Adrenal gland (tissue), 19 donors: ENCODE results near the gene RAB1B. TPM values are rescaled to one million over a fixed set of nuclear protein-coding genes. Genes with fewer than 3 reads are reported as not detected.

Source experiments
- DNase-seq, 7 donors: peaks; one replicate each; pipeline ENCODE4 v3.0.0-alpha.2; 2019 to 2020
- H3K27ac ChIP-seq, 5 donors: fragments of 200-600 bp; sonication (generic) in 4 of 5; 1 replicate in 3 of 5; 2 replicates in 2 of 5; pipeline versions ENCODE4 v1.5.1 to v1.8.0; 2016 to 2020; ENCODE audit warnings: mild to moderate bottlenecking in 1 of 5
- H3K27me3 ChIP-seq: fragments of 200-600 bp; 2 replicates; pipeline ENCODE4 v1.8.0; 2021
- H3K36me3 ChIP-seq, 2 donors: fragments of 200-600 bp; replicated peaks in 1 of 2; 1 replicate in 1 of 2; 2 replicates in 1 of 2; pipeline versions ENCODE4 v1.5.1 to v1.8.0; 2018 to 2022
- H3K4me1 ChIP-seq, 2 donors: fragments of 200-600 bp; replicated peaks in 1 of 2; 1 replicate in 1 of 2; 2 replicates in 1 of 2; pipeline versions ENCODE4 v1.5.1 to v1.8.0; 2018 to 2021
- H3K4me3 ChIP-seq, 4 donors: fragments of 200-600 bp; sonication (generic) in 3 of 4; one replicate each; pipeline ENCODE4 v1.5.1; 2016 to 2018
- H3K9me3 ChIP-seq, 3 donors: fragments of 200-600 bp; sonication (generic) in 1 of 3; replicated peaks in 1 of 3; 1 replicate in 2 of 3; 2 replicates in 1 of 3; pipeline versions ENCODE4 v1.5.1 to v1.8.0; 2016 to 2021
- POLR2A ChIP-seq, 2 donors: fragments of 450-650 bp; IDR thresholded peaks; one replicate each; pipeline ENCODE4 v1.6.1; 2017; ENCODE audit warnings: antibody characterized with exemption in 2 of 2, mild to moderate bottlenecking in 2 of 2, moderate library complexity in 1 of 2
- WGBS, 4 donors: extraction: QIAGEN DNeasy Blood & Tissue Kit in 2 of 4; methylation state at CpG; one replicate each; pipeline versions ENCODE4 v1.1.5 to v1.1.7; 2013 to 2017; 5-methylcytosine and 5-hydroxymethylcytosine counted together
- intact Hi-C, 2 donors: fragments of 100-400 bp; cut with DNase I; formaldehyde crosslinking; loops; one replicate each; pipeline versions ENCODE4 v1.14.1 to v1.15.0; 2022 to 2023
- long read RNA-seq, 10 donors: library from polyadenylated mRNA in 3 of 10; unstranded in 2 of 10; stranded (forward) in 1 of 10; transcript quantifications; one replicate each; pipeline ENCODE4 v2.0.0 and lab custom pipeline, GENCODE V29; 2021 to 2026
- polyA plus RNA-seq, 3 donors: library from polyadenylated mRNA; stranded (reverse); fragments of 200-250 nt in 2 of 3; fragments of 350-450 nt in 1 of 3; fragmentation: Illumina TruSeq in 1 of 3; extraction: RNeasy Lipid Tissue Mini Kit (QIAGEN cat#74804) in 1 of 3; gene quantifications; one replicate each; pipeline ENCODE4 v1.2.3, GENCODE V29; 2013 to 2014
- total RNA-seq, 9 donors: library from RNA; depleted of rRNA in 4 of 9; stranded (reverse); fragments of >200 nt in 4 of 9; fragments of 120-200 nt in 1 of 9; fragmentation: NEBNext Ultra II Directional in 1 of 9; extraction: Animal tissue kit (Norgen Biotek cat#: 25700) in 1 of 9; gene quantifications; one replicate each; pipeline versions ENCODE4 v1.1.0 to v1.2.4, GENCODE V29; 2013 to 2023
- TF ChIP-seq, protein P1 (sequence below), 6 experiments: fragments of 450-650 bp in 4 of 6; fragments of 200-600 bp in 2 of 6; sonication (generic) in 1 of 6; IDR thresholded peaks; 1 replicate in 5 of 6; 2 replicates in 1 of 6; pipeline versions ENCODE4 v1.5.1 to v1.8.0; 2016 to 2021; ENCODE audit warnings: antibody characterized with exemption in 6 of 6, mild to moderate bottlenecking in 2 of 6, moderate library complexity in 1 of 6
- donor health status: healthy with polysubstance abuse.
- donor health status: Bipolar disorder and iron deficiency.
- donor health status: DM: yes; HTN: yes; CAD: no.
- donor health status: DM: no; HTN: no; CAD: no.
- donor health status: DM: no; HTN: no; CAD: no.
- donor health status: DM: yes; HTN: yes; CAD: no.

The RAB1B gene
- total RNA-seq (100 to 1,000 TPM; 128 to 190 (median 164) TPM), polyA plus RNA-seq (100 to 1,000 TPM; 109 to 168 (median 135) TPM)
- long read RNA-seq, donor 1, transcript RAB1B-201 (6 exons, 2,007 nt) = major isoform, 52 of 89 reads
- long read RNA-seq, donor 1, partial matches to known transcripts = 31 of 89 reads
- long read RNA-seq, donor 1, other reads (novel, unspliced or antisense) = 5 of 89 reads
- long read RNA-seq, donor 2, transcript RAB1B-201 (6 exons, 2,007 nt) = major isoform, 48 of 130 reads
- long read RNA-seq, donor 2, partial matches to known transcripts = 82 of 130 reads
- long read RNA-seq, donor 2, other reads (novel, unspliced or antisense) = 0 of 130 reads
- long read RNA-seq, donor 3, transcript RAB1B-201 (6 exons, 2,007 nt) = major isoform, 39 of 57 reads
- long read RNA-seq, donor 3, partial matches to known transcripts = 18 of 57 reads
- long read RNA-seq, donor 3, other reads (novel, unspliced or antisense) = 0 of 57 reads
- long read RNA-seq, donor 4, transcript RAB1B-201 (6 exons, 2,007 nt) = major isoform, 8 of 24 reads
- long read RNA-seq, donor 4, partial matches to known transcripts = 0 of 24 reads
- long read RNA-seq, donor 4, other reads (novel, unspliced or antisense) = 16 of 24 reads
- long read RNA-seq, donor 5, transcript RAB1B-201 (6 exons, 2,007 nt) = major isoform, 146 of 239 reads
- long read RNA-seq, donor 5, partial matches to known transcripts = 88 of 239 reads
- long read RNA-seq, donor 5, other reads (novel, unspliced or antisense) = 5 of 239 reads
- long read RNA-seq, donor 6, transcript RAB1B-201 (6 exons, 2,007 nt) = major isoform, 12 of 33 reads
- long read RNA-seq, donor 6, partial matches to known transcripts = 0 of 33 reads
- long read RNA-seq, donor 6, other reads (novel, unspliced or antisense) = 21 of 33 reads
- long read RNA-seq, donor 7, transcript RAB1B-201 (6 exons, 2,007 nt) = major isoform, 33 of 44 reads
- long read RNA-seq, donor 7, partial matches to known transcripts = 11 of 44 reads
- long read RNA-seq, donor 7, other reads (novel, unspliced or antisense) = 0 of 44 reads
- long read RNA-seq, donor 8, transcript RAB1B-201 (6 exons, 2,007 nt) = major isoform, 79 of 98 reads
- long read RNA-seq, donor 8, partial matches to known transcripts = 19 of 98 reads
- long read RNA-seq, donor 8, other reads (novel, unspliced or antisense) = 0 of 98 reads
- long read RNA-seq, donor 9, transcript RAB1B-201 (6 exons, 2,007 nt) = major isoform, 48 of 76 reads
- long read RNA-seq, donor 9, partial matches to known transcripts = 28 of 76 reads
- long read RNA-seq, donor 9, other reads (novel, unspliced or antisense) = 0 of 76 reads
- long read RNA-seq, donor 10, transcript RAB1B-201 (6 exons, 2,007 nt) = major isoform, 50 of 55 reads
- long read RNA-seq, donor 10, partial matches to known transcripts = 5 of 55 reads
- long read RNA-seq, donor 10, other reads (novel, unspliced or antisense) = 0 of 55 reads

DNA sequence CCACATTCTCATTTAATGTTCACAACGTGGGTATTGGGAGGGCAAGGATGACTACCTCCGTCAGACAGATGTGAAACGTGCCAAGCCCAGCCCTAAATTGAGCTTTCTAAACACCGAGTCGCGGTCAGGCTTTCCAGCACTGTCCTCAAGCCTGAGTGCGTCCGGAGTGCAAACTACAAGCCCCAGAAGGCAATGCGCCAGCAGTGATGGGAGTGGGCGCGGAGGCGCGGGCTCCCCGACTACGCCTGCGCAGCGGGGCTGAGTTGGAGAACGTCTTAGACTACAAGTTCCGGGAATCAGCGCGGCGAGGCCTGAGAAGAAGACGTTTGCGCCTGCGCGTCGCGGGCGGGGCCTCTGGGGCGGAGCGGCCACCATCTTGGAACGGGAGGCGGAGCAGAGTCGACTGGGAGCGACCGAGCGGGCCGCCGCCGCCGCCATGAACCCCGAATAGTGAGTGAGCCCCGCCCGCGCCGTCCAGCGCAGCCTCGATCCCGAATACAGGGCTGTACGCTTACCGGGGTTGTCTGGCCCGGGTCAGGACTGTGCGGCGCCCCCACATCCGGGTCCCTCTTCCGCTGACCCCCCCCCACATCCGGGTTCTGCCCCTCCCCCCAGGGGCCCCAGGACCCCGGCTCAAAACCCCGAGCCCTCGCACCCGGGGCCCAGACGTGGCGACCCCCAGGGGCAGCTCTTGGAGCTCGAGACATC lies at the start of gene RAB1B:
Gene RAB1B (plus strand): TSS at position 396 of the 708 bp plus-strand sequence. CDS start 41 bp downstream, at position 437.
- Histone ChIP-seq H3K27me3 (no peaks in the 10 kb centered on the region), H3K4me1 (peaks cover 5 to 24% of the 10 kb centered on the region in 2 donors), H3K27ac (peak within 1 kb of the TSS; percentile 73 to 98 (median 92)), H3K36me3 (peaks cover 0 to 28% of the 10 kb centered on the region in 2 donors), H3K4me3 (peak within 1 kb of the TSS; percentile 47 to 94 (median 85)), H3K9me3 (no peaks in the 10 kb centered on the region)
- TF ChIP-seq, protein P1, sequence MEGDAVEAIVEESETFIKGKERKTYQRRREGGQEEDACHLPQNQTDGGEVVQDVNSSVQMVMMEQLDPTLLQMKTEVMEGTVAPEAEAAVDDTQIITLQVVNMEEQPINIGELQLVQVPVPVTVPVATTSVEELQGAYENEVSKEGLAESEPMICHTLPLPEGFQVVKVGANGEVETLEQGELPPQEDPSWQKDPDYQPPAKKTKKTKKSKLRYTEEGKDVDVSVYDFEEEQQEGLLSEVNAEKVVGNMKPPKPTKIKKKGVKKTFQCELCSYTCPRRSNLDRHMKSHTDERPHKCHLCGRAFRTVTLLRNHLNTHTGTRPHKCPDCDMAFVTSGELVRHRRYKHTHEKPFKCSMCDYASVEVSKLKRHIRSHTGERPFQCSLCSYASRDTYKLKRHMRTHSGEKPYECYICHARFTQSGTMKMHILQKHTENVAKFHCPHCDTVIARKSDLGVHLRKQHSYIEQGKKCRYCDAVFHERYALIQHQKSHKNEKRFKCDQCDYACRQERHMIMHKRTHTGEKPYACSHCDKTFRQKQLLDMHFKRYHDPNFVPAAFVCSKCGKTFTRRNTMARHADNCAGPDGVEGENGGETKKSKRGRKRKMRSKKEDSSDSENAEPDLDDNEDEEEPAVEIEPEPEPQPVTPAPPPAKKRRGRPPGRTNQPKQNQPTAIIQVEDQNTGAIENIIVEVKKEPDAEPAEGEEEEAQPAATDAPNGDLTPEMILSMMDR (IDR thresholded peaks at IDR 0.05) = no peak
- TF ChIP-seq POLR2A (IDR thresholded peaks at IDR 0.05) = peak; percentile 40 to 83
- peak; percentile 99 to 100 (median 100) for DNase-seq
- intact Hi-C loops = no loop called here
- WGBS, 4 donors = 0 to 2% (median 1%) methylated on average over 3 to 64 of the region's 64 CpGs

DNA sequence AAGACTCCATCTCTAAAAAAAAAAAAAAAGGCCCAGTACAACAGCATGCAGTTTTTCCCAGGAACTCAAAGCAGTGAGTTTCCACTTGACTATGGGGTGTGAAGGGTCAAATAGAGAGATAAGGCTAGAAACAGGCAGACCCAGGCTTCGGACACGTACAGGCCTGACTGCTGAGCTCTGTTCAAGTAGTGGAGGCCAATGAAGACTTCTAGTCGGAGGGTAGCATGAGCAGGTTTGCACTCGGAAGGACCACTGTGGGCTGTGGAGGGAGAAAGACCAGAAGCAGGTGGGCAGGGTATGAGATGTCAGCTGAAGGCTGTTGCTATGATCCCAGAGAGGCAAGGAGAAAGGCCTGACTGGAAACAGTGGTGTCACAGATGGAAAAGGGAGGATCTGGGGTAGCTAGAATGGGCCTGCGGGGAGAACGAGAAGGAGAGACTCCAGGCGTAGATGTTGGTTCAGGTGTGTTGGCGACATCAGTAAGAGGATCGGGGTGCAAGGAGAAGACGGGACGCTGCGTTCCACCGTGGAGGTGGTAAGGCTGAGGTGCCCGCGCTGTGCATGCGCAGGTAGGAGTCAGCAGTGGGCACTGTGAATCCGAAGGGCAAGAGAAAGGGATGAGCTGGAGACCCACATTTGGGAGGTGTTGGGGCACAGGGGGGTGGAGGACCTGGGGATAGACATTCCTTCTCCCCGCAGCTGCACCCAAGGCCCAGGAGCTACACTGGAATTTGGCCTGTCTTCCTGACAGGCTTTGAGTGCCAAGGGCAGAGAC lies 49.4 kb upstream of the RAB1B start:
- H3K36me3 ChIP-seq = peaks cover 0 to 45% of the 10 kb centered on the region in 2 donors
- WGBS, 4 donors = 93 to 97% (median 94%) methylated on average over 18 of the region's 18 CpGs

More for the DNA sequence above, 49.4 kb upstream of the RAB1B start:
- no peak overlapping the region for H3K27ac ChIP-seq
- DNase-seq = peak in 2 of 7 donors; percentile 7 to 20
- no peaks in the 10 kb centered on the region for H3K27me3 ChIP-seq
- intact Hi-C loops = no loop called here
- TF ChIP-seq, protein P1 (IDR thresholded peaks at IDR 0.05) = no peak
- no peak for TF ChIP-seq POLR2A (IDR thresholded peaks at IDR 0.05)
- no peaks in the 10 kb centered on the region for H3K4me1 ChIP-seq
- H3K4me3 ChIP-seq = no peak overlapping the region
- no peaks in the 10 kb centered on the region for H3K9me3 ChIP-seq
